ENCODE measurements around the gene TMEM130.

DNA sequence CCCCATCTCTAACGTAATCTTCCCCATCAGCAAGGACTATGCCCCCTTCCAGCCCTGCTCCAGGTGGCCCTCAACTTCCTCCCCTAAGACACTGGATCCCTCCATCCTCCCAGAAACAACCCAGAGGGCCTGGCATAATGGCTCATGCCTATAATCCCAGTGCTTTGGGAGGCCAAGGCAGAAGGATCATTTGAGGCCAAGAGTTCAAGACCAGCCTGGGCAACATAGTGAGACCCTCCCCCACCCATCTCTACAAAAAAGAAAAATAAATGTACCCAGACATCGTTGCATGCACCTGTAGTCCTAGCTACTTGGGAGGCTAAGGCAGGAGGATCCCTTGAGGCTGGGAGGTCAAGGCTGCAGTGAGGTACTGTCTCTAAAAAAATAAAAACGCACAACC lies 42.6 kb downstream of the TMEM130 start:
- TF ChIP-seq, protein P1, sequence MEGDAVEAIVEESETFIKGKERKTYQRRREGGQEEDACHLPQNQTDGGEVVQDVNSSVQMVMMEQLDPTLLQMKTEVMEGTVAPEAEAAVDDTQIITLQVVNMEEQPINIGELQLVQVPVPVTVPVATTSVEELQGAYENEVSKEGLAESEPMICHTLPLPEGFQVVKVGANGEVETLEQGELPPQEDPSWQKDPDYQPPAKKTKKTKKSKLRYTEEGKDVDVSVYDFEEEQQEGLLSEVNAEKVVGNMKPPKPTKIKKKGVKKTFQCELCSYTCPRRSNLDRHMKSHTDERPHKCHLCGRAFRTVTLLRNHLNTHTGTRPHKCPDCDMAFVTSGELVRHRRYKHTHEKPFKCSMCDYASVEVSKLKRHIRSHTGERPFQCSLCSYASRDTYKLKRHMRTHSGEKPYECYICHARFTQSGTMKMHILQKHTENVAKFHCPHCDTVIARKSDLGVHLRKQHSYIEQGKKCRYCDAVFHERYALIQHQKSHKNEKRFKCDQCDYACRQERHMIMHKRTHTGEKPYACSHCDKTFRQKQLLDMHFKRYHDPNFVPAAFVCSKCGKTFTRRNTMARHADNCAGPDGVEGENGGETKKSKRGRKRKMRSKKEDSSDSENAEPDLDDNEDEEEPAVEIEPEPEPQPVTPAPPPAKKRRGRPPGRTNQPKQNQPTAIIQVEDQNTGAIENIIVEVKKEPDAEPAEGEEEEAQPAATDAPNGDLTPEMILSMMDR (IDR thresholded peaks at IDR 0.05): no peak
- no peak for TF ChIP-seq EP300 (IDR thresholded peaks at IDR 0.05)
